ENCODE results near the gene PLEKHA7.

DNA sequence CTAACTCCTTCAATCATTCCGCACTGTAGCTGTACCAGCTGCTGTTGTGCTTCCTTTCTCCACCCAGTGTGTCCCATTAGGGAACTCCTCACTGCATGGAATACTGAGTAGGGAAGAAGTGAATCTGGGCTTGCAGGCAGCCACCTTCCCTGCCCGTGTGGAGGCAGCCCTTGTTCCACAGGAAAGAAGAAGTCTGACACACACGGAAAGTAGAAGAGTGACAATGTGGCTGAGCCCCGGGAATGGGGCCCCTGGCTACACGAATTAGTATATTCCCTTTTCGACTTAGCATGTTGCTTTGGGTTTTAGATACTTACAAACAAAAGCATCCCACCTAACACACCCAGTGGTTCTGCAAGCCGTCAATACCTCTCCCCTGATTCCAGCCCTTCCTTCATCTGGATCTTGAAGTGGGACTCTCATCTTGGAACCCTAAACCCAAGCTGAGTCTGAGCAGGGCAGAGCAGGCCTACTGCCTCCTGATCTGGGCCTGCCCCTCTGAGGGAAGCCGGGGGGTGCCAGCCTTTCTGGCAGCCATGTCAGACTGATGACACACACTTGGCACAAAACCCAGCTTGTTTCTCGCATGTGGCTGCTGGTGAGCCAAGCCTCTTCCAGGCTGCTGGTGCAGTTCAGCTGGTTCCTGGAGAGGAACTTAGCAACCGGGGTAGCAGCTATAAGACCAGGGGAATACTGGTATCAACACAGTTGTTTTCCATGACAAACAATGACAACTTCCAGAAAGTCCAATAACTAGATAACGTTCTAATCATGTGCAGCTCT lies 204.1 kb downstream of the PLEKHA7 start:
- TF ChIP-seq ZNF274 (IDR thresholded peaks at IDR 0.05; ENCODE audit: low read depth, low read length) (no peak), POLR2A (IDR thresholded peaks at IDR 0.05; ENCODE audit: borderline replicate concordance, extremely low read depth, insufficient read depth, insufficient read length) (no peak), ZFX (IDR thresholded peaks at IDR 0.05) (no peak), EZH2phosphoT487 (IDR thresholded peaks at IDR 0.05; ENCODE audit: borderline replicate concordance) (no peak), EZH2 (IDR thresholded peaks at IDR 0.05) (no peak), RAD21 (IDR thresholded peaks at IDR 0.05; ENCODE audit: low read depth) (no peak), POLR2AphosphoS5 (IDR thresholded peaks at IDR 0.05; ENCODE audit: low read depth, low read length) (no peak), CEBPB (IDR thresholded peaks at IDR 0.05; ENCODE audit: low read depth) (no peak), YY1 (IDR thresholded peaks at IDR 0.05; ENCODE audit: extremely low read depth, insufficient replicate concordance, low read depth, low read length) (no peak), FOSL1 (IDR thresholded peaks at IDR 0.05; ENCODE audit: low read depth) (no peak), JUND (IDR thresholded peaks at IDR 0.05) (no peak)
- TF ChIP-seq, protein P1, sequence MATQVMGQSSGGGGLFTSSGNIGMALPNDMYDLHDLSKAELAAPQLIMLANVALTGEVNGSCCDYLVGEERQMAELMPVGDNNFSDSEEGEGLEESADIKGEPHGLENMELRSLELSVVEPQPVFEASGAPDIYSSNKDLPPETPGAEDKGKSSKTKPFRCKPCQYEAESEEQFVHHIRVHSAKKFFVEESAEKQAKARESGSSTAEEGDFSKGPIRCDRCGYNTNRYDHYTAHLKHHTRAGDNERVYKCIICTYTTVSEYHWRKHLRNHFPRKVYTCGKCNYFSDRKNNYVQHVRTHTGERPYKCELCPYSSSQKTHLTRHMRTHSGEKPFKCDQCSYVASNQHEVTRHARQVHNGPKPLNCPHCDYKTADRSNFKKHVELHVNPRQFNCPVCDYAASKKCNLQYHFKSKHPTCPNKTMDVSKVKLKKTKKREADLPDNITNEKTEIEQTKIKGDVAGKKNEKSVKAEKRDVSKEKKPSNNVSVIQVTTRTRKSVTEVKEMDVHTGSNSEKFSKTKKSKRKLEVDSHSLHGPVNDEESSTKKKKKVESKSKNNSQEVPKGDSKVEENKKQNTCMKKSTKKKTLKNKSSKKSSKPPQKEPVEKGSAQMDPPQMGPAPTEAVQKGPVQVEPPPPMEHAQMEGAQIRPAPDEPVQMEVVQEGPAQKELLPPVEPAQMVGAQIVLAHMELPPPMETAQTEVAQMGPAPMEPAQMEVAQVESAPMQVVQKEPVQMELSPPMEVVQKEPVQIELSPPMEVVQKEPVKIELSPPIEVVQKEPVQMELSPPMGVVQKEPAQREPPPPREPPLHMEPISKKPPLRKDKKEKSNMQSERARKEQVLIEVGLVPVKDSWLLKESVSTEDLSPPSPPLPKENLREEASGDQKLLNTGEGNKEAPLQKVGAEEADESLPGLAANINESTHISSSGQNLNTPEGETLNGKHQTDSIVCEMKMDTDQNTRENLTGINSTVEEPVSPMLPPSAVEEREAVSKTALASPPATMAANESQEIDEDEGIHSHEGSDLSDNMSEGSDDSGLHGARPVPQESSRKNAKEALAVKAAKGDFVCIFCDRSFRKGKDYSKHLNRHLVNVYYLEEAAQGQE (IDR thresholded peaks at IDR 0.05; ENCODE audit: low read depth): no peak
- TF ChIP-seq, protein P2, sequence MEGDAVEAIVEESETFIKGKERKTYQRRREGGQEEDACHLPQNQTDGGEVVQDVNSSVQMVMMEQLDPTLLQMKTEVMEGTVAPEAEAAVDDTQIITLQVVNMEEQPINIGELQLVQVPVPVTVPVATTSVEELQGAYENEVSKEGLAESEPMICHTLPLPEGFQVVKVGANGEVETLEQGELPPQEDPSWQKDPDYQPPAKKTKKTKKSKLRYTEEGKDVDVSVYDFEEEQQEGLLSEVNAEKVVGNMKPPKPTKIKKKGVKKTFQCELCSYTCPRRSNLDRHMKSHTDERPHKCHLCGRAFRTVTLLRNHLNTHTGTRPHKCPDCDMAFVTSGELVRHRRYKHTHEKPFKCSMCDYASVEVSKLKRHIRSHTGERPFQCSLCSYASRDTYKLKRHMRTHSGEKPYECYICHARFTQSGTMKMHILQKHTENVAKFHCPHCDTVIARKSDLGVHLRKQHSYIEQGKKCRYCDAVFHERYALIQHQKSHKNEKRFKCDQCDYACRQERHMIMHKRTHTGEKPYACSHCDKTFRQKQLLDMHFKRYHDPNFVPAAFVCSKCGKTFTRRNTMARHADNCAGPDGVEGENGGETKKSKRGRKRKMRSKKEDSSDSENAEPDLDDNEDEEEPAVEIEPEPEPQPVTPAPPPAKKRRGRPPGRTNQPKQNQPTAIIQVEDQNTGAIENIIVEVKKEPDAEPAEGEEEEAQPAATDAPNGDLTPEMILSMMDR (IDR thresholded peaks at IDR 0.05 in 2 of 3, conservative IDR thresholded peaks at IDR 0.05 in 1 of 3; ENCODE audit: borderline replicate concordance in 1 of 3, insufficient read depth in 1 of 3, low read depth in 2 of 3, low read length in 2 of 3): no peak
- TF ChIP-seq, protein P3, sequence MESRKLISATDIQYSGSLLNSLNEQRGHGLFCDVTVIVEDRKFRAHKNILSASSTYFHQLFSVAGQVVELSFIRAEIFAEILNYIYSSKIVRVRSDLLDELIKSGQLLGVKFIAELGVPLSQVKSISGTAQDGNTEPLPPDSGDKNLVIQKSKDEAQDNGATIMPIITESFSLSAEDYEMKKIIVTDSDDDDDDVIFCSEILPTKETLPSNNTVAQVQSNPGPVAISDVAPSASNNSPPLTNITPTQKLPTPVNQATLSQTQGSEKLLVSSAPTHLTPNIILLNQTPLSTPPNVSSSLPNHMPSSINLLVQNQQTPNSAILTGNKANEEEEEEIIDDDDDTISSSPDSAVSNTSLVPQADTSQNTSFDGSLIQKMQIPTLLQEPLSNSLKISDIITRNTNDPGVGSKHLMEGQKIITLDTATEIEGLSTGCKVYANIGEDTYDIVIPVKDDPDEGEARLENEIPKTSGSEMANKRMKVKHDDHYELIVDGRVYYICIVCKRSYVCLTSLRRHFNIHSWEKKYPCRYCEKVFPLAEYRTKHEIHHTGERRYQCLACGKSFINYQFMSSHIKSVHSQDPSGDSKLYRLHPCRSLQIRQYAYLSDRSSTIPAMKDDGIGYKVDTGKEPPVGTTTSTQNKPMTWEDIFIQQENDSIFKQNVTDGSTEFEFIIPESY (IDR thresholded peaks at IDR 0.05; ENCODE audit: extremely low read depth, insufficient replicate concordance, low read length): no peak
